Smooth muscle cell (in vitro differentiated cells): ENCODE results near the gene RASSF4. TPM values are rescaled to one million over a fixed set of nuclear protein-coding genes. Genes with fewer than 3 reads are reported as not detected.

Source experiments
- DNase-seq: peaks from one replicate; lab custom pipeline; 2025; ENCODE audit not compliant: unreplicated experiment; lab: John Stamatoyannopoulos, UW
- H2AFZ ChIP-seq: fragments of 200-600 bp; sonication (generic); 2 replicates; pipeline ENCODE4 v1.6.0; 2016; ENCODE audit warnings: antibody characterized with exemption, low read depth, mild to moderate bottlenecking
- H3F3A ChIP-seq: fragments of 200-600 bp; sonication (generic); 2 replicates; pipeline ENCODE4 v1.6.0; 2017; ENCODE audit warnings: antibody characterized with exemption, low read depth
- H3K27ac ChIP-seq: fragments of 200-600 bp; sonication (generic); 2 replicates; pipeline ENCODE4 v1.5.1; 2016; ENCODE audit warnings: low read depth, mild to moderate bottlenecking
- H3K27me3 ChIP-seq: fragments of 200-600 bp; sonication (generic); 2 replicates; pipeline ENCODE4 v1.6.1; 2016; ENCODE audit warnings: low read depth, mild to moderate bottlenecking
- H3K36me3 ChIP-seq: fragments of 200-600 bp; sonication (generic); 2 replicates; pipeline ENCODE4 v1.5.1; 2016; ENCODE audit warnings: low read depth
- H3K4me1 ChIP-seq: fragments of 200-600 bp; sonication (generic); 2 replicates; pipeline ENCODE4 v1.5.1; 2016; ENCODE audit warnings: low read depth
- H3K4me2 ChIP-seq: fragments of 200-600 bp; sonication (generic); 2 replicates; pipeline ENCODE4 v1.6.0; 2016; ENCODE audit warnings: mild to moderate bottlenecking
- H3K4me3 ChIP-seq: fragments of 200-600 bp; sonication (generic); 2 replicates; pipeline ENCODE4 v1.5.1; 2016; ENCODE audit warnings: mild to moderate bottlenecking
- H3K79me2 ChIP-seq: fragments of 200-600 bp; sonication (generic); 2 replicates; pipeline ENCODE4 v1.6.0; 2016; ENCODE audit warnings: low read depth, mild to moderate bottlenecking
- H3K9ac ChIP-seq: fragments of 200-600 bp; sonication (generic); 2 replicates; pipeline ENCODE4 v1.6.0; 2016; ENCODE audit warnings: low read depth
- H3K9me3 ChIP-seq: fragments of 200-600 bp; sonication (generic); replicated peaks from 2 replicates; pipeline ENCODE4 v1.5.1; 2016; ENCODE audit warnings: low read depth
- H4K20me1 ChIP-seq: fragments of 200-600 bp; sonication (generic); 2 replicates; pipeline ENCODE4 v1.6.0; 2016; ENCODE audit warnings: low read depth
- CTCF ChIP-seq: fragments of 200-600 bp; sonication (generic); IDR thresholded peaks from 2 replicates; pipeline ENCODE4 v1.5.1; 2017; ENCODE audit warnings: borderline replicate concordance, mild to moderate bottlenecking, antibody characterized with exemption; ENCODE audit not compliant: insufficient read depth, poor library complexity, severe bottlenecking
- WGBS: methylation state at CpG from one replicate; pipeline ENCODE4 v1.1.7; 2016; ENCODE audit warnings: low lambda C conversion rate; 5-methylcytosine and 5-hydroxymethylcytosine counted together
- polyA plus RNA-seq: library from polyadenylated mRNA; unstranded; fragments of >200 nt; fragmentation: Nextera tagmentation; extraction: Ambion mirVana; gene quantifications from 2 replicates; pipeline ENCODE4 v1.2.1, GENCODE V29; 2016
- total RNA-seq: library from RNA; depleted of rRNA; stranded (reverse); fragments of >200 nt; gene quantifications from 2 replicates; pipeline ENCODE4 v1.2.3, GENCODE V29; 2014

The RASSF4 gene
- total and polyA plus RNA-seq, 2 experiments from 2014 or later = 8.3 to 14.8 TPM

- no peaks in the 10 kb centered on the region for H3F3A ChIP-seq
- no peak overlapping the region for H3K4me3 ChIP-seq
- H2AFZ ChIP-seq = no peak overlapping the region
- H3K79me2 ChIP-seq = no peaks in the 10 kb centered on the region
- peaks cover 14% of the 10 kb centered on the region for H3K4me1 ChIP-seq
- no peaks in the 10 kb centered on the region for H4K20me1 ChIP-seq
- no peaks in the 10 kb centered on the region for H3K36me3 ChIP-seq
- H3K4me2 ChIP-seq = no peak overlapping the region
- H3K27me3 ChIP-seq = no peaks in the 10 kb centered on the region
- H3K27ac ChIP-seq = no peak overlapping the region
- no peak for DNase-seq
- TF ChIP-seq CTCF = no peak
- no peak overlapping the region for H3K9ac ChIP-seq
- H3K9me3 ChIP-seq = no peaks in the 10 kb centered on the region
- WGBS = 91% methylated on average over 8 of the region's 8 CpGs
These were observed 4.1 kb upstream of the RASSF4 start for GRCh38 chr10:44955413-44956070.

GRCh38 chr10:44956226-44956625 is 3.4 kb upstream of the RASSF4 start:
- H3K4me1 ChIP-seq = peaks cover 14% of the 10 kb centered on the region
- no peaks in the 10 kb centered on the region for H3F3A ChIP-seq
- no peak overlapping the region for H2AFZ ChIP-seq
- no peak overlapping the region for H3K9ac ChIP-seq
- H3K79me2 ChIP-seq = no peaks in the 10 kb centered on the region
- H3K27me3 ChIP-seq = no peaks in the 10 kb centered on the region
- 98% methylated on average over 4 of the region's 4 CpGs for WGBS
- DNase-seq = no peak
- H3K36me3 ChIP-seq = no peaks in the 10 kb centered on the region
- no peak overlapping the region for H3K4me2 ChIP-seq
- no peak overlapping the region for H3K27ac ChIP-seq
- no peaks in the 10 kb centered on the region for H4K20me1 ChIP-seq
- no peaks in the 10 kb centered on the region for H3K9me3 ChIP-seq
- no peak overlapping the region for H3K4me3 ChIP-seq
- no peak for TF ChIP-seq CTCF

GRCh38 chr10:44956717-44957706 is 2.6 kb upstream of the RASSF4 start:
- H3K27me3 ChIP-seq = no peaks in the 10 kb centered on the region
- H3K9me3 ChIP-seq = no peaks in the 10 kb centered on the region
- H3K36me3 ChIP-seq = no peaks in the 10 kb centered on the region
- no peaks in the 10 kb centered on the region for H3K79me2 ChIP-seq
- no peak for DNase-seq
- no peak overlapping the region for H3K9ac ChIP-seq
- H2AFZ ChIP-seq = no peak overlapping the region
- WGBS = 94% methylated on average over 4 of the region's 4 CpGs
- no peak overlapping the region for H3K4me2 ChIP-seq
- H3K4me3 ChIP-seq = no peak overlapping the region
- no peak for TF ChIP-seq CTCF
- no peaks in the 10 kb centered on the region for H3F3A ChIP-seq
- no peak overlapping the region for H3K27ac ChIP-seq
- no peaks in the 10 kb centered on the region for H4K20me1 ChIP-seq
- peaks cover 14% of the 10 kb centered on the region for H3K4me1 ChIP-seq
